Brain microvascular endothelial cell (primary cell): ENCODE results near the gene PRDM16.

Experiments
- DNase-seq: peaks from one replicate; pipeline ENCODE4 v3.0.0-alpha.2; 2020
- H3K27ac ChIP-seq: fragments of 250-450 bp; sonication (Bioruptor Pico); 2 replicates; pipeline ENCODE4 v1.5.1; 2020; ENCODE audit warnings: mild to moderate bottlenecking, moderate library complexity
- H3K27me3 ChIP-seq: fragments of 250-450 bp; sonication (Bioruptor Pico); replicated peaks from 2 replicates; pipeline ENCODE4 v1.5.1; 2020; ENCODE audit warnings: mild to moderate bottlenecking
- H3K36me3 ChIP-seq: fragments of 250-450 bp; sonication (Bioruptor Pico); replicated peaks from 2 replicates; pipeline ENCODE4 v1.5.1; 2020; ENCODE audit warnings: mild to moderate bottlenecking
- H3K4me3 ChIP-seq: 2 replicates; pipeline ENCODE4 v1.5.1; 2011; ENCODE audit warnings: low read depth, mild to moderate bottlenecking, control low read depth, low read length, moderate library complexity
- CTCF ChIP-seq: IDR thresholded peaks from 2 replicates; pipeline ENCODE4 v1.5.1; 2011; ENCODE audit warnings: low read depth, mild to moderate bottlenecking, moderate library complexity, low read length, control low read depth, inconsistent platforms; ENCODE audit errors: missing control alignments
- in situ Hi-C: cut with HindIII; loops from 2 replicates; pipeline ENCODE4 v1.10.0; 2017; ENCODE audit warnings: low sequenced_read_pairs, low pct_ligation_motif_present

Gene PRDM16

GRCh38 chr1:3352952-3353331, 283.9 kb downstream of the PRDM16 start:
- in situ Hi-C loops = no loop called here
- Histone ChIP-seq H3K36me3 (no peaks in the 10 kb centered on the region), H3K27ac (peak overlapping the region; percentile 9), H3K4me3 (no peak overlapping the region), H3K27me3 (peaks cover 18% of the 10 kb centered on the region)
- TF ChIP-seq CTCF = no peak
- DNase-seq = peak; percentile 25

GRCh38 chr1:3353876-3354275, 284.9 kb downstream of the PRDM16 start:
- peaks cover 18% of the 10 kb centered on the region for H3K27me3 ChIP-seq
- in situ Hi-C loops = no loop called here

GRCh38 chr1:3355089-3355488, 286.1 kb downstream of the PRDM16 start:
- TF ChIP-seq CTCF = no peak
- Histone ChIP-seq H3K27me3 (peaks cover 20% of the 10 kb centered on the region), H3K4me3 (no peak overlapping the region), H3K36me3 (no peaks in the 10 kb centered on the region), H3K27ac (no peak overlapping the region)
- no peak for DNase-seq
- in situ Hi-C loops = no loop called here

More at GRCh38 chr1:3353876-3354275, 284.9 kb downstream of the PRDM16 start:
- Histone ChIP-seq H3K36me3 (no peaks in the 10 kb centered on the region), H3K27ac (no peak overlapping the region), H3K4me3 (no peak overlapping the region)
- DNase-seq = no peak
- no peak for TF ChIP-seq CTCF

GRCh38 chr1:3355894-3356826, 287.2 kb downstream of the PRDM16 start:
- H3K36me3 ChIP-seq = no peaks in the 10 kb centered on the region
- in situ Hi-C loops = no loop called here
- no peak for TF ChIP-seq CTCF
- no peak for DNase-seq
- peaks cover 9% of the 10 kb centered on the region for H3K27me3 ChIP-seq
- no peak overlapping the region for H3K27ac ChIP-seq
- no peak overlapping the region for H3K4me3 ChIP-seq

GRCh38 chr1:3356827-3357460, 287.9 kb downstream of the PRDM16 start:
- DNase-seq = no peak
- Histone ChIP-seq H3K36me3 (no peaks in the 10 kb centered on the region), H3K27me3 (peaks cover 9% of the 10 kb centered on the region), H3K27ac (no peak overlapping the region), H3K4me3 (no peak overlapping the region)
- no peak for TF ChIP-seq CTCF
- in situ Hi-C loops = no loop called here
